GM19193 (cell line): ENCODE measurements around the gene KCNT1.

Source experiments
- POLR2A ChIP-seq: IDR thresholded peaks from 4 replicates; pipeline ENCODE4 v1.6.1; 2011; ENCODE audit not compliant: insufficient read depth, insufficient read length; ENCODE audit errors: extremely low read depth

Gene KCNT1

DNA sequence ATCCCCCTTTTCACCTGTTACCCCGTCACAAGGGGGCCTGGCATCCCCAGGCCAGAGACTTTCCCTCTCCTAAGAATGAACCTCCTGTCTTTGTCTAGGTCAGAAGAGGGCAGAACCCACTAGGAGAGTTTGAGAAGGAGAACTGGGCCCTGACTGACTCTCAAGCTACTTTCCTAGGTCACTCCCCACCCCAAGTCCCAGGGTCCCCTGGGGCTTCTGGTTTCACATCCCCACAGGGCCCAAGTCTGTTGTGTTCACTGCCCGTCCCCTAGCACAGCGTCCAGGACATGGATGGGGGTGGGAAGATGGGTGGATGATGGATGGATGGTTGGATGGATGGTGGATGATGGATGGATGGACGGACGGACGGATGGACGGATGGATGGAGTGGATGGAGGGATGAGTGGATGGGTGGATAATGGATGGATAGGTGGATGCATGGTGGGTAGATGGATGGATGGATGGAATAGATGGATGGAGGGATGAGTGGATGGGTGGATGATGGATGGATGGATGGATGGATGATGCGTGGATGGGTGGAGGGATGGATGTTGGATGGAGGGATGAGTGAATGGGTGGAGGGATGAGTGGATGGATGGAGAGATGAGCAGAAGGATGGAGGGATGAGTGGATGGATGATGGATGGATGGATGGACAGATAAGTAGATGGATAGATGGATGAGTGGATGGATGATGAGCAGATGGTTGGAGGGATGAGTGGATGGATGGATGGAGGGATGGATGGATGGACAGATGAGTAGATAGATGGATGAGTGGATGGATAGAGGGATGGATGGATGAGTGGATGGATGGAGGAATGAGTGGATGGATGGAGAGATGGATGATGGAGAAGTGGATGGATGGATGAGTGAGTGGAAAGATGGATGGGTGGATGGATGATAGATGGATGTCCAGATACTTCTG lies 50.6 kb downstream of the KCNT1 start:
- no peak for TF ChIP-seq POLR2A

DNA sequence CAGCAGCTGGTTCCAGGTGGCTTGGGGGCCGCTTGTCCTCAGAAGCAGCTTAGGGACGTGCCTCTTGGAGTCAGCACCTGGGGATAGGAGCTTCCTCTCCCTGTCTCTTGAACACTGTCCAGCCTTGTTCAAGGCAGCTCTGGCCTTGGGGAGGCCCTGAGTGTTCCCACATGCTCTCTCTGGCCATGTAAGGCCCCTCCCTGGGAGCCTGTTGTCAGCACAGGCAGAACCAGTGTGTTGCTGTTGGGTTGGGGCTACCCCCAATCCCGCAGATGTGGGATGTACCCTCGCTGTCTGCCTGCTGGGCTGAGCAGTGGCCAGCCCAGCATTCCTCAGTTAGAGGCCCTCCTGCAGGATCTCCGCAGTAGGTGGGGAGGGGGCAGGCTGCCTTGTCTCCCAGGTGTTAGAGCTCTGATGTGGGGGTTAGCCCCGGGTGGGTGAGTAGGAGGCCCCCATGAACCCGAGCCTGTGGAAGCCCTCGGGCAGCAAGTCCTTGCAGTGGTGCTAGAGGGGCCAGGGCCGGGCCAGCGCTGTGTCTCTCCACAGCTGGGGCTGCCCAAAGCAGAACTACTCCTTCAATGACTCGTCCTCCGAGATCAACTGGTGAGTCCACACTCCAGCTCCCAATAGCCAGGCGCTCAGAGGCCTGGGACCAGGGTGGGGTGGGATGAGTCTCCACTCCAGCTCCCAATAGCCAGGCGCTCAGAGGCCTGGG lies 51.6 kb downstream of the KCNT1 start:
- TF ChIP-seq POLR2A: no peak

DNA sequence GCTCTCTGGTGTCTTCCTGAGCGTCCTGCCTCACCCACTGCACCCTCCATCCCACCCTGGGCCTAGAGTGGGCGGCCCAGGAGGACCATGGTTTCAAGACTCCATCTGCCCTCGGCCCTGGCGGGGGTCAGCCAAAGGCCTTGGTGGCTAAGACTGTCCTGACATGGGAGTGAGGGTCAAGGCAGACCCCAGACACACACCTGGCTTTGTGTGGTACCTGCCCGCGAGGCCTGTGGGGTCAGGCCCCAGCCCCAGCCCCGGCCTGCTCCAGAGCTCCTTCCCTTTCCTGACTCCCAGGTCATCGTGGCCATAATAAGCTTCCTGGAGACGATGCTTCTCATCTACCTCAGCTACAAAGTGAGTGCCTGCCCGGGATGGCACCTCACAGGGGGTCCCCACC lies 54.6 kb downstream of the KCNT1 start:
- TF ChIP-seq POLR2A: no peak

DNA sequence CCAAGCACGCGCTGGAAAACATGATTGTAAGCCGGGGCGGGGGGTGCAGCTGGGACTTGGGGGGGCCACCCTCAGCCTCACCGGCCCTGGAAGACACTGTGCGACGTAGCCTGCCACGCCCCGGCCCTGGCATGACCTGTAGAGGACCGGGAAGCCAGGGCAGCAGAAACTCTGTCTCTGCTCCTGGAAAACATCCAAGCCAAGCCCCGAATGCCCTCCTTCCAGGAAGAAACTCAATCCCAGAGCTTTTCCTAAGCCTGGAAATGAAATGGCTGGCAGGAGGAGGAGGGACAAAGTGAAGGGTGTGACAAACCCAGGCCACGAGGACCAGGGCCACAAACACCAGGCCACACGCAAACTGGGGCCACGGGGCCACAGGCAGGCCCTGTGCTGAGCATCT lies 55.4 kb downstream of the KCNT1 start:
- TF ChIP-seq POLR2A: no peak

DNA sequence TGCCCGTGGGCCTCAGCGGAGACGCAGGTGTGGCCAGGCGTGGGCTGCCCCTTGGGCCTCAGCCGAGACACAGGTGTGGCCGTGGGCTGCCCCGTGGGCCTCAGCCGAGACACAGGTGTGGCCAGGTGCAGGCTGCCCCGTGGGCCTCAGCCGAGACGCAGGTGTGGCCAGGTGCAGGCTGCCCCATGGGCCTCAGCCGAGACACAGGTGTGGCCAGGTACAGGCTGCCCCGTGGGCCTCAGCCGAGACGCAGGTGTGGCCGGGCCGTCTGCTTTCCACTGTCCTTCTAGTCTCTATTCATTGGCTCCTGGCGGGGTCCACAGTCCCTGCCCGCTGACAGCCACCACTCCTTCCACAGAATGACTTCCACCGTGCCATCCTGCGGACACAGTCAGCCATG lies 56.1 kb downstream of the KCNT1 start:
- no peak for TF ChIP-seq POLR2A

DNA sequence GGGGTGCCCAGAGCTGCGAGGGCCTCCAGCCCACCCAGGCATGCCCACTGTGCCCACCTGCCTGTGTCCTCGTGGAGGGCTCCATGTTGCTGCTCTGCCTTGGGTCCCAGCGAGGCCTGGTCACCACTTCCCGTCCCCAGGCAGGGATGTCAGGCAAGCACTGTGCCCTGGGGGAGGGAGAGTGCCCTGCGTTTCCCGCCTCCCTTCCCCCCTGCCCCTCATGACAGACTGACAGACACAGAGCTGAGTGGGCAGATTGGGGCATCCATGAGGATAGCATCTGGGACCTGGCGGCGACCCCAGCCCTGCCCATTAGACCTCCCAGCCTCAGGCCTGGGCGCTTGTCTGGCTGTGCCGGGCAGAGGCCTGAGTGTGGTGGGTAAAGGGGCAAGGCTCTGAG lies 56.9 kb downstream of the KCNT1 start:
- no peak for TF ChIP-seq POLR2A

DNA sequence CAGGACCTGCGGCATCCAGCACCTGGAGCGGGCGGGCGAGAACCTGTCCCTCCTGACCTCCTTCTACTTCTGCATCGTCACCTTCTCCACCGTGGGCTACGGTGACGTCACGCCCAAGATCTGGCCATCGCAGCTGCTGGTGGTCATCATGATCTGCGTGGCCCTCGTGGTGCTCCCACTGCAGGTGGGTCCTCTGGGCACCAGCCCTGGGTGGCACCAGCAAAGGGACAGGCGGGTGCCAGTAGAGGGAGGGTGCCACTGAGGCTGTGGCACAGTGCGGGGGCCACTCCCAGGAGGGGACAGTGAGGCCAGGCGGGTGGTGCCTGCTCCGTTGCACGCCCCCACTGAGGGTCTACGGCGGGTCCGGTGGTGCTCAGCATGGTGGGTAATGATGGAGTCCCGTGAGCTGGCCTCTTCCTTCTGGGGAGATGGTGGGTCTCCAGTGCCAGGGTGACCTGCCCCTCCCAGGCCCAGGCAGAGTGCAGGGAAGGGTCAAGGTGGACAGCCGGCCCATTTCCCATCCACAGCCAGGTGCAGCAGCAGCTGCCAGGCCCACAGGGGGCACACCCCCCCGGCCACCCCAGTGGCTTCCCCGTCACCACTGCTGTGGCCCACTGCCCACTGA lies 57.8 kb downstream of the KCNT1 start:
- no peak for TF ChIP-seq POLR2A

DNA sequence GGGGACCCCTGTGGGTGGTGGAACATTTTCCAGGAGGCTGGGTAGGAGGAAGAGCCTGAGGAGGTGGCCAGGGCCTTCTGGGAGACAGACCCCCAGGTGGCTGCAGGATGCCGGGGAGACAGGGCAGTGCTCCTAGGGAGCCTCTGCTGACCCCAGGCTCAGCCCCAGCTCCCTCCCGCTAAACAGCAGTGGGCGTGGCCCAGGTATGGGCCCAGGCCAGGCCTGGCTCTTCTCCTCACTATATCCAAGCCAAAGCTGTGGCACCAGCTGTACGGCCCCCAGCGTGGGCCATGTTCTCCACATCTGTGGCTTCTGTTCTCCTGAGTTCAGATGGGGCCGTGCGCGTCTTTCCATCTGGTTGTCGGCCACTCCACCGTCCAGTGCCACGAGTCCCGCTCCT lies 58.5 kb downstream of the KCNT1 start:
- no peak for TF ChIP-seq POLR2A

DNA sequence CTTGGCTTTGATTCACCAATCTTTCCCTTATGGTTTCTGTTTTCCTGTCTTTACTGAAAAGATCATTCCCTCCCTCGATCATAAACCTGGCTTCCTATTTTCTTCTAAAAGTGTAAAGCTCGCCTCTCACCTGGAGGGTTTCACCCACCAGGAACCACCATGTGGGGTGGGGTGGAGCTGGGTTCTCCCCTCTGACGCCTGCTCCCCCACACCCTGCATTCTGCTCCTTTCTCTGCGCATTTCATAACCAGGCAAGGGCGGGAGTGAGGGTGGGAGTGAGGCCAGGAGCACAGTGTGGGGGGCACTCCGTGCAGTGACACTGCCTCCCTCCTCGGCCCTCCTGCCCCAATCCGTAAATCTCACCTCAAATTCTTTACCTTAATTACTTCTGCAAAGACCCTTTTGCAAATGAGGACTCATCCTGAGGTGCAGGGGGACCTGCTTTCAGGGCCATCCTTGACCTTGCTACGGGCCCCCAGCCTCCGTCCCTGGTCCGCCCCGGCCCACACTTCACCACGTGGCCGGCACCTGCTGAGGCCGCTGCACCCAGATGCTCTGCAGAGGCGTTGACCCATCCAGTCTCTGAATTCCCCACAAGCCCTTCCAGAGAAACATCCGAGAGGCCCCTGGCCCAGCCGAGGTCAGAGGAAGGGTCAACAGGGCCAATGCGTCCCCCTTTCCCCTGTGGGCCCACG lies 59.3 kb downstream of the KCNT1 start:
- no peak for TF ChIP-seq POLR2A

DNA sequence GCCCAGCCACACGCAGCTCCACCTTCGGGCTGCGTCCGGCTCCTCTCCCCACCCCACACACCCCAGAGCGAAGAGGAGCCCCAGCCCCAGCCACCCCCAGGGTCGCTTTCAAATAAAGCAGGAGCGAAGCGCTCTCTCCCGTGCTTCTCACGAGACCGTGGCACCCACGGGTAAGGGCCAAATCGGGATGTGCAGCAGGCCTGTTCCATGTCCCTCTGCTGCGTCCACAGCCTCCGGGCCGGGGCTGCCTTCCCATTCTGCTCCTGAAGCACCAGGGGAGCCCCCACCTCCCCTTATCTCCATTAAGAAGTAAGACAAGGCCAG lies 59.8 kb downstream of the KCNT1 start:
- no peak for TF ChIP-seq POLR2A

DNA sequence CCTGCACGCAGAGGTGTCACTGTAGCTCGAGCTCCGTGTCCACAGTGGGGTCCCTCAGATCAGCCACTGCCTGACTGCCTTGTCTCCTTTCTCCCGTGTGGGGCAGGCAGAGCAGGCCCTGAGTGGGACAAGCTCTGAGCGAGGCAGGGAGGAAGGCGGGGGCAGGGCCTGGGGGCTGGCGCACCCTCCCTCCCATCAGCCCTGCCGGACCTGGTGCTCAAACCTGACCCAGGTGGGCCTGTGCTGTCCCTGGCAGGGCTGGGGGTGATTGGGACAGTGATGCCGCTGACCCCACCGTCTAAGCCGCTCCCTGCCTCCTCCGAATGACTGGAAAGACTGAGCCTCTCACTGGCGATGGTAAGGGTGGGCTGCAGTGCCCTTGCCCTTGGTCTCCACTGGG lies 60.9 kb downstream of the KCNT1 start:
- TF ChIP-seq POLR2A: no peak

DNA sequence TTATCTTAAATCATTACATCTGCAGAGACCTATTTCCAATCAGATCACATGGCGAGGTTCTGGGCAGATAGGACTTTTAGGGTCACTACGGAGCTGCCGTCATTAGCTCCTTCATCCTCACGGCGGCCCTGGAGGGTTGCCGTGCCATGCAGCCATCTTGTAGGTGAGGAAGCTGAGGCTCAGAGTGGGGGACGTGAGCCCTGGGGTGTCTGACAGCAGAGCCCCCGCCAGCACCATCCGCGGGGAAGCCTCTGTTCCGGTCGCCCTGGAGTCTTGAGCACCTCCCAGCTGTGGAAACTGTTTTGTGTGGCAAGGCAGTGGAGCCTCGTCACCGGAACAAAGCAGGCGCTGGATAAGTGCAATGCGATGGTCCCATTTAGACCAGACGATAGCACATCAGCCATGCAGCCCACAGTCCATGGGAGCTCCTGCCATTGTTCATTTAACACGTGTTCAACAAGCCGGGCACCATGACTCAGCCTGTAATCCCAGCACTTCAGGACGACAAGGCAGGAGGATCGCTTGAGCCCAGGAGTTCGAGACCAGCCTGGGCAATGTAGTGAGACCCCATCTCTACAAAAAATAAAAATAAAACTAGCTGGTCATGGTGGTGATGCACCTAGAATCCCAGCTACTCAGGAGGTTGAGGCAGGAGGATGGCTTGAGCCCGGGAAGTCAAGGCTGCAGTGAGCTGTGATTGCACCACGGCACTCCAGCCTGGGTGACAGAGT lies 61.9 kb downstream of the KCNT1 start:
- no peak for TF ChIP-seq POLR2A

DNA sequence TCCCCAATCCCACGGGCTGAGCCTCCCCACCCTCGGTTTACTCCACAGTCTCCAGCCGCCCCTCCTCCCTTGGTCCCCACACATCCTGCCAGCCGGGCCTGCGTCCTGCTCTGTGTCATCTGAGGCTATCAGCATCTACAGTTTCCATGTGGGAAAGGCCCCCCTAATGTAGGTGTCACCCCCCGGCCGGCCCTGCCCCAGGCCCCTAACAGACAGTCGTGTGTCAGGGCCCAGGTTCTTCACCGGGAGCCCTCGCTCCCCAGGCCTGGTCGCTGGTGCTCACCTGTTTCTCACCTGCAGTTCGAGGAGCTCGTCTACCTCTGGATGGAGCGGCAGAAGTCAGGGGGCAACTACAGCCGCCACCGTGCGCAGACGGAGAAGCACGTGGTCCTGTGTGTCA lies 62.7 kb downstream of the KCNT1 start:
- no peak for TF ChIP-seq POLR2A

DNA sequence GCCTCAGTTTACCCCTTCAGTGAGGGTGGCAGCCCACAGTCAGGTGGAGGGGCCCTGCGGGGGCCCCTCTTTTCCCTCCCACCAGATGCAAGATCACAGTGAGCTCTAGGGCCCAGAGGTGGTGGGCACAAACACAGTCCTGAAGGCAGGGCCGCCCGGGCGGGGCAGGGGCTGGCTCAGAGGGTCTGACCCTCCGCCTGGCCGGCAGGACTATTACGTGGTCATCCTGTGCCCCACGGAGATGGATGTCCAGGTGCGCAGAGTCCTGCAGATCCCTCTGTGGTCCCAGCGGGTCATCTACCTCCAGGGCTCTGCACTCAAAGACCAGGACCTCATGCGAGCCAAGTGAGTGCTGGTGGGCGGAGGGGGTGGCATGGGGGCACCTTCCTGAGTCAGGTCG lies 63.4 kb downstream of the KCNT1 start:
- no peak for TF ChIP-seq POLR2A
